ENCODE results near the gene ORMDL2.
A peak's percentile ranks its signal among the peaks of the same experiment; 100 is the strongest.

Gene ORMDL2

GRCh38 chr12:55817345-55818139 lies at the start of gene ORMDL2, which contains the start of gene SARNP:
ORMDL2 (plus strand) TSS chr12:55818041; CDS start chr12:55819000, 959 bp downstream.
SARNP (minus strand) TSS chr12:55817724; CDS start chr12:55817701, 23 bp downstream.
- peak; percentile 70 for DNase-seq

- no peak for DNase-seq
These were observed 46.1 kb upstream of the ORMDL2 start for GRCh38 chr12:55771736-55772135.

GRCh38 chr12:55777856-55778255 lies 40.0 kb upstream of the ORMDL2 start:
- no peak for DNase-seq

GRCh38 chr12:55780685-55781084 lies 37.2 kb upstream of the ORMDL2 start:
- no peak for DNase-seq

- DNase-seq: no peak
These were observed 29.3 kb upstream of the ORMDL2 start for GRCh38 chr12:55788546-55788945.

- DNase-seq: no peak
These were observed 28.7 kb upstream of the ORMDL2 start for GRCh38 chr12:55789171-55789570.

- DNase-seq: no peak
These were observed 27.9 kb upstream of the ORMDL2 start for GRCh38 chr12:55789893-55790292.

- no peak for DNase-seq
These were observed 21.9 kb upstream of the ORMDL2 start for GRCh38 chr12:55795950-55796349.

GRCh38 chr12:55797068-55797467 lies 20.8 kb upstream of the ORMDL2 start:
- DNase-seq: peak; percentile 25

GRCh38 chr12:55797550-55797949 lies 20.3 kb upstream of the ORMDL2 start:
- DNase-seq: no peak

- DNase-seq: no peak
These were observed 10.9 kb upstream of the ORMDL2 start for GRCh38 chr12:55806982-55807381.

- DNase-seq: no peak
These were observed 8.6 kb upstream of the ORMDL2 start for GRCh38 chr12:55809274-55809673.

- no peak for DNase-seq
These were observed 5.8 kb upstream of the ORMDL2 start for GRCh38 chr12:55812088-55812487.

GRCh38 chr12:55814257-55814656 lies 3.6 kb upstream of the ORMDL2 start:
- no peak for DNase-seq

GRCh38 chr12:55815473-55815872 lies 2.4 kb upstream of the ORMDL2 start:
- DNase-seq: no peak

- no peak for DNase-seq
These were observed 928 bp upstream of the ORMDL2 start for GRCh38 chr12:55816881-55817344.

GRCh38 chr12:55818140-55818728 lies 393 bp downstream of the ORMDL2 start:
- no peak for DNase-seq

- DNase-seq: no peak
These were observed 1.0 kb downstream of the ORMDL2 start for GRCh38 chr12:55818886-55819285.

GRCh38 chr12:55820679-55821078 lies 2.8 kb downstream of the ORMDL2 start:
- DNase-seq: no peak

GRCh38 chr12:55822228-55822627 lies 4.4 kb downstream of the ORMDL2 start:
- no peak for DNase-seq

GRCh38 chr12:55823419-55823818 lies 5.6 kb downstream of the ORMDL2 start:
- DNase-seq: no peak

- no peak for DNase-seq
These were observed 6.9 kb downstream of the ORMDL2 start for GRCh38 chr12:55824726-55825125.

GRCh38 chr12:55827806-55828205 lies 10.0 kb downstream of the ORMDL2 start:
- no peak for DNase-seq

- no peak for DNase-seq
These were observed 10.5 kb downstream of the ORMDL2 start for GRCh38 chr12:55828357-55828756.
